NB4 (cell line): ENCODE data around the gene SPTBN2.

Experiments
- DNase-seq: peaks from one replicate; pipeline ENCODE4 v3.0.0; 2010; ENCODE audit warnings: low read depth
- H3K4me3 ChIP-seq: one replicate; pipeline ENCODE4 v1.5.1; 2011; ENCODE audit warnings: mild to moderate bottlenecking, low read depth, low read length, moderate library complexity
- MYC ChIP-seq: IDR thresholded peaks from 2 replicates; pipeline ENCODE4 v1.6.1; 2011; ENCODE audit warnings: low read depth, low read length
- POLR2A ChIP-seq: IDR thresholded peaks from 2 replicates; pipeline ENCODE4 v1.6.1; 2011; ENCODE audit warnings: mild to moderate bottlenecking; ENCODE audit not compliant: insufficient read length; ENCODE audit errors: extremely low read depth
- TF ChIP-seq, protein P1 (sequence below): IDR thresholded peaks from one replicate; pipeline ENCODE4 v1.5.1; 2012; ENCODE audit warnings: low read depth, low read length
- TF ChIP-seq, protein P2 (sequence below): IDR thresholded peaks from 2 replicates; pipeline ENCODE4 v1.6.1; 2011; ENCODE audit warnings: low read depth, low read length

SPTBN2 gene

DNA sequence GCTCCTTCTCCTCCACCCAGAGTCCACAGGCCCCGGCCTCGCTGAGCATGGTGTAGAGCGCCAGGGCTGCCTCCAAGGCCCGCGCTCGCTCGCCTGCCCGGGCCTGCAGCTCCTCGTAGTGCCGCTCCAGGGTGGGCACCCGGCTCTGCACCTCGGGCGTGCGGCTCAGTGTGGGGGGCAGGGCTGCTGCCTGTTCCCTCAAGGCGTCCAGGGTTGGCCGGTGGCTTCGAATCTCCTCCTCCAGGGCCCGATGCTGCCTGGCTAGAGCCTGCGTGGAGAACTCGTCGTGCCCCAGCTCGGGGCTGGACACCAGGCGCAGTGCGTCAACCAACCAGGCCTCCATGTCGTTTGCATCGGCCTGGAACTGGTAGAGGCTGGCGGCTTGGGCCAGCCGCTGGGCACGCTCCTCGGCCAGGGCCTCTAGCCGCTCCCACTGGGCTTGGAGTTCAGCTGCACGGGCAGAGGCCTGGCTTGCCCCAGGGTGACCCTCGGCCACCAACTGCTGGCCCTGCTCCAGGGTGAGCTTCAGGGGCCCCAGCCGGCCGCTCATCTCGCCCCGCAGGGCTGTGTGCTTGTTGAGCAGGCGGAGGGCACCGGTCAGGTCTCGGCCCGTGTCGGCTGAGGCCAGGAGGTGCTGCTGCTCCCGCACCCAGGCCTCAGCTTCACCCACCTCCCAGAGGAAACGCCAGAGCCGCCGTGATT is 24.2 kb downstream of the SPTBN2 start:
- no peak for TF ChIP-seq POLR2A
- TF ChIP-seq, protein P1, sequence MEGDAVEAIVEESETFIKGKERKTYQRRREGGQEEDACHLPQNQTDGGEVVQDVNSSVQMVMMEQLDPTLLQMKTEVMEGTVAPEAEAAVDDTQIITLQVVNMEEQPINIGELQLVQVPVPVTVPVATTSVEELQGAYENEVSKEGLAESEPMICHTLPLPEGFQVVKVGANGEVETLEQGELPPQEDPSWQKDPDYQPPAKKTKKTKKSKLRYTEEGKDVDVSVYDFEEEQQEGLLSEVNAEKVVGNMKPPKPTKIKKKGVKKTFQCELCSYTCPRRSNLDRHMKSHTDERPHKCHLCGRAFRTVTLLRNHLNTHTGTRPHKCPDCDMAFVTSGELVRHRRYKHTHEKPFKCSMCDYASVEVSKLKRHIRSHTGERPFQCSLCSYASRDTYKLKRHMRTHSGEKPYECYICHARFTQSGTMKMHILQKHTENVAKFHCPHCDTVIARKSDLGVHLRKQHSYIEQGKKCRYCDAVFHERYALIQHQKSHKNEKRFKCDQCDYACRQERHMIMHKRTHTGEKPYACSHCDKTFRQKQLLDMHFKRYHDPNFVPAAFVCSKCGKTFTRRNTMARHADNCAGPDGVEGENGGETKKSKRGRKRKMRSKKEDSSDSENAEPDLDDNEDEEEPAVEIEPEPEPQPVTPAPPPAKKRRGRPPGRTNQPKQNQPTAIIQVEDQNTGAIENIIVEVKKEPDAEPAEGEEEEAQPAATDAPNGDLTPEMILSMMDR: no peak
- TF ChIP-seq, protein P2, sequence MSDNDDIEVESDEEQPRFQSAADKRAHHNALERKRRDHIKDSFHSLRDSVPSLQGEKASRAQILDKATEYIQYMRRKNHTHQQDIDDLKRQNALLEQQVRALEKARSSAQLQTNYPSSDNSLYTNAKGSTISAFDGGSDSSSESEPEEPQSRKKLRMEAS: no peak
- no peak for TF ChIP-seq MYC
- no peak for DNase-seq
- no peak overlapping the region for H3K4me3 ChIP-seq

- DNase-seq: no peak
- no peak overlapping the region for H3K4me3 ChIP-seq
- TF ChIP-seq, protein P1: no peak
- TF ChIP-seq POLR2A: no peak
- no peak for TF ChIP-seq MYC
- TF ChIP-seq, protein P2: no peak
Observed at GRCh38 chr11:66701432-66702240, 27.4 kb downstream of the SPTBN2 start.

- no peak for TF ChIP-seq MYC
- TF ChIP-seq, protein P2: no peak
- TF ChIP-seq, protein P1: no peak
- no peak for TF ChIP-seq POLR2A
Observed at GRCh38 chr11:66700742-66701141, 28.3 kb downstream of the SPTBN2 start.

GRCh38 chr11:66700337-66700736 is 28.7 kb downstream of the SPTBN2 start:
- TF ChIP-seq, protein P2: no peak
- TF ChIP-seq POLR2A (no peak), MYC (no peak)
- TF ChIP-seq, protein P1: no peak
- no peak for DNase-seq
- H3K4me3 ChIP-seq: no peak overlapping the region

More at GRCh38 chr11:66700742-66701141, 28.3 kb downstream of the SPTBN2 start:
- no peak for DNase-seq
- no peak overlapping the region for H3K4me3 ChIP-seq

GRCh38 chr11:66698491-66698890 is 30.5 kb downstream of the SPTBN2 start:
- DNase-seq: no peak
- TF ChIP-seq POLR2A (no peak), MYC (no peak)
- TF ChIP-seq, protein P1: no peak
- TF ChIP-seq, protein P2: no peak
- no peak overlapping the region for H3K4me3 ChIP-seq
